ENCODE results near the gene AP3D1. TPM values are rescaled to one million over a fixed set of nuclear protein-coding genes. Genes with fewer than 3 reads are reported as not detected.
A peak's percentile ranks its signal among the peaks of the same experiment; 100 is the strongest.

Gene AP3D1
- total and polyA plus RNA-seq, 9 of the 15 experiments (the other 6 are each of a cell fraction or from before 2014, with no cell fraction given): 1.2 to 86.1 (median 35.9) TPM

DNA sequence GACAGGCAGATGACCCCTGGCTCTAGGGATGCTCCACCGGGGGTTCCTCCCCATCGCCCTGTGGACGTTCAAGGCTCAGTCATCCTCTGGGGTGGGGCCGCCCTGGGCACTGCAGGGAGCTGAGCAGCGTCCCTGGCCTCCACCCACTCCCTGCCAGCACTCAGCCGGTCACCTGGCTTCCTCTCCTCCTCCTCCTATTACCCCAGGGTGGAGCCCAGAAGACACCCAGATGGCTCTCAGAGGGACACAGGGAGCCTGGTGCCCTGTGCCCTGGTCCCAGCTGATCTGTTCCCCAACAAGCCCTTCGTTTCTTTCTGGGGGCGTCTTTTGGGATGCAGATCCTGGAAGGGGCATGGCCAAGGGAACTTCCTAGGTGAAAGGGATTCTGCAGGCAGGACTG, 96.6 kb downstream of the AP3D1 start:
- CTCF ChIA-PET (ENCODE audit: low intra/inter-chr PET ratio): no interaction called here
- H3K4me3 ChIP-seq: no peak overlapping the region
- DNase-seq (ENCODE audit: extremely low read depth in 1 of 4, low spot score in 3 of 4) (no peak), FAIRE-seq (no peak), ATAC-seq (no peak)
- POLR2A ChIA-PET: no interaction called here
- TF ChIP-seq JUNB (CRISPR knock-in tag; conservative IDR thresholded peaks at IDR 0.05) (no peak), HMG20A (CRISPR knock-in tag; conservative IDR thresholded peaks at IDR 0.05) (no peak), STAT5A (IDR thresholded peaks at IDR 0.05; ENCODE audit: borderline replicate concordance, low read length) (no peak), GATAD2B (IDR thresholded peaks at IDR 0.05; ENCODE audit: borderline replicate concordance) (no peak), POLR2G (IDR thresholded peaks at IDR 0.05; ENCODE audit: low read depth, low read length) (peak; percentile 28; the same call in 1 of the 2 replicates), MYNN (IDR thresholded peaks at IDR 0.05) (no peak), MYNN (CRISPR knock-in tag; IDR thresholded peaks at IDR 0.05) (no peak), RBFOX2 (IDR thresholded peaks at IDR 0.05; ENCODE audit: low read depth, low read length) (0 out of 2 replicates have a peak, but pooled peaks have one; percentile 18)
- no peak overlapping the region for H2AFZ ChIP-seq (ENCODE audit: low read depth, low read length)
- H4K20me1 ChIP-seq (replicated peaks; ENCODE audit: control insufficient read depth, insufficient read depth, low read length): peaks cover 8% of the 10 kb centered on the region
- H3K27me3 ChIP-seq (ENCODE audit: control insufficient read depth in 2 of 2, insufficient read depth in 2 of 2, low read length in 2 of 2): no peaks in the 10 kb centered on the region
- no peak overlapping the region; the same call in 1 of the 2 replicates for H3K4me2 ChIP-seq (ENCODE audit: insufficient read depth, low read length)
- BruUV-seq (replicated peaks): no TSS peak
- H3K9me1 ChIP-seq (ENCODE audit: control insufficient read depth, insufficient read depth, low read length): peaks cover 4% of the 10 kb centered on the region
- in situ Hi-C loops (cut with MboI) (no loop called here), intact Hi-C loops (cut with micrococcal nuclease) (no loop called here)
- no peaks in the 10 kb centered on the region for H3K9me3 ChIP-seq (replicated peaks; ENCODE audit: control insufficient read depth, insufficient read depth, low read depth, low read length)
- peaks cover 2% of the 10 kb centered on the region; the same call in 2 of the 3 replicates for H3K36me3 ChIP-seq (ENCODE audit: control insufficient read depth, insufficient read depth, low read length)
- WGBS (ENCODE audit: insufficient coverage, low coverage, missing lambda C conversion rate): 68% methylated on average over 6 of the region's 8 CpGs
- H3K27ac ChIP-seq (ENCODE audit: extremely low read depth, low read depth, low read length): 0 out of 3 replicates have a peak overlapping the region, but pooled peaks have one; percentile 22
- H3K9ac ChIP-seq (ENCODE audit: insufficient read depth in 1 of 2, low read depth in 2 of 2, low read length in 2 of 2): peak overlapping the region in 1 of 2 experiments; percentile 77; a peak in 2 of 4 replicates
- peaks cover 53 to 80% of the 10 kb centered on the region in 2 experiments for H3K4me1 ChIP-seq (replicated peaks in 1 of 2; ENCODE audit: control insufficient read depth in 2 of 2, insufficient read depth in 2 of 2, low read length in 2 of 2)
- H3K79me2 ChIP-seq (ENCODE audit: control insufficient read depth, insufficient read depth, low read length): peaks cover 17% of the 10 kb centered on the region
